ENCODE measurements around the gene DOCK1.
"Not testable (repeated sequence)": the region's sequence is repeated elsewhere in the genome, so short reads cannot be mapped to it uniquely, and the experiment has no call there.

The DOCK1 gene

GRCh38 chr10:127293640-127294039 is 388.4 kb downstream of the DOCK1 start:
- peak; percentile 51 for DNase-seq

- DNase-seq, result no peak
Measured at GRCh38 chr10:127296696-127297095, 391.5 kb downstream of the DOCK1 start.

- DNase-seq, result no peak
Measured at GRCh38 chr10:127298381-127298780, 393.2 kb downstream of the DOCK1 start.

GRCh38 chr10:127299192-127299591 is 394.0 kb downstream of the DOCK1 start:
- not testable (repeated sequence) for DNase-seq

- DNase-seq, result no peak
Measured at GRCh38 chr10:127299956-127300689, 394.9 kb downstream of the DOCK1 start.

- DNase-seq, result no peak
Measured at GRCh38 chr10:127300868-127301321, 395.7 kb downstream of the DOCK1 start.

GRCh38 chr10:127302343-127302742 is 397.1 kb downstream of the DOCK1 start:
- DNase-seq, result no peak

- DNase-seq, result no peak
Measured at GRCh38 chr10:127303105-127303504, 397.9 kb downstream of the DOCK1 start.

- DNase-seq, result no peak
Measured at GRCh38 chr10:127303746-127304145, 398.5 kb downstream of the DOCK1 start.

- no peak for DNase-seq
Measured at GRCh38 chr10:127306479-127306878, 401.3 kb downstream of the DOCK1 start.

GRCh38 chr10:127307338-127307737 is 402.1 kb downstream of the DOCK1 start:
- DNase-seq, result no peak

- no peak for DNase-seq
Measured at GRCh38 chr10:127308031-127308430, 402.8 kb downstream of the DOCK1 start.

GRCh38 chr10:127309619-127310018 is 404.4 kb downstream of the DOCK1 start:
- not testable (repeated sequence) for DNase-seq

- DNase-seq, result no peak
Measured at GRCh38 chr10:127310430-127310829, 405.2 kb downstream of the DOCK1 start.

GRCh38 chr10:127310923-127311322 is 405.7 kb downstream of the DOCK1 start:
- no peak for DNase-seq

GRCh38 chr10:127313996-127314700 is 408.9 kb downstream of the DOCK1 start:
- no peak for DNase-seq

- DNase-seq, result no peak
Measured at GRCh38 chr10:127314797-127315196, 409.6 kb downstream of the DOCK1 start.

- no peak for DNase-seq
Measured at GRCh38 chr10:127315888-127316287, 410.7 kb downstream of the DOCK1 start.

- DNase-seq, result no peak
Measured at GRCh38 chr10:127318396-127318795, 413.2 kb downstream of the DOCK1 start.

- no peak for DNase-seq
Measured at GRCh38 chr10:127319271-127319670, 414.0 kb downstream of the DOCK1 start.

GRCh38 chr10:127319691-127320090 is 414.5 kb downstream of the DOCK1 start:
- DNase-seq, result no peak

GRCh38 chr10:127320176-127320575 is 414.9 kb downstream of the DOCK1 start:
- DNase-seq, result no peak

- no peak for DNase-seq
Measured at GRCh38 chr10:127322286-127322685, 417.1 kb downstream of the DOCK1 start.

GRCh38 chr10:127325506-127325905 is 420.3 kb downstream of the DOCK1 start:
- no peak for DNase-seq

Data from stimulated activated CD8-positive, alpha-beta memory T cell treated with anti-CD3 and anti-CD28 coated beads, Interleukin-4, amount 100 ng/mL, for 48 hours (primary cell).